ENCODE results near the gene MPV17L2. TPM values are rescaled to one million over a fixed set of nuclear protein-coding genes. Genes with fewer than 3 reads are reported as not detected.

Gene MPV17L2
- total RNA-seq, 1 experiment from 2014 or later = 13.3 TPM

DNA sequence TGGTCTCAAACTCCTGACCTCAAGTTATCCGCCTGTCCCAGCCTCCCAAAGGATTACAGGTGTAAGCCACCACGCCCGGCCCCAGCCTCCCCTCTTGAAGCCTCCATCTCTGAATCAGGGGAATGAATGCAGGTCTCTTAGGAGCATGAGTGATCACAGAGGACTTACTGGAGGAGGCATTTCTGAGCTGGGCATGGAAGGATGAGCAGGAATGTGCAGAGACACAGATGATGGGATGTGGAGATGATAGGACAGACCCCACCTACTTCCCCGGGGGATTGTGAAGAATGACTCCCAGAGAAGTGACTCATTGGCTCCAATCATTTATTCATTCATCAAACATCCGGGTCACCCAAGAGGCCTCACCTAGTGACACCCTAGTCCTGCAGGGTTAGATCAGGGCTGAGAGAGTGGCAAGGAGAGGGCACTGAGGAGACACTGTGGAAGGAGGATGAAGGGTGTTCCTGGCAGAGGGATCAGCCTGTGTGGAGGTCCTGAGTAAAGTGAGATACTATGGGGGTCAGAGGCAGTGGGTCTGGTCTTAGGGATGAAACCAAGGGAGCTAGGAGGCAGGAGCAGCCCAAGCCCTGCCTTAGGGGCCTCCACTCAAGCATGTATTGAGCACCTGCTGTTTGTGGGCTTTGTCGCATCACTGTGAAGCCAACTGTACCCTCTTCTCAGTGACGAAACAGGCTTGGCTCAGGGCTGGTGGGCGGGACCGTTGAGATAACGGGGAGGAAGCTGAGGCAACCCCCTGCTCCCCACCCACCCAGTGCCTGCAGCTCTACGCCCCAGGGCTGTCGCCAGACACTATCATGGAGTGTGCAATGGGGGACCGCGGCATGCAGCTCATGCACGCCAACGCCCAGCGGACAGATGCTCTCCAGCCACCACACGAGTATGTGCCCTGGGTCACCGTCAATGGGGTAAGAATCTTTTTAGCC, 16.4 kb upstream of the MPV17L2 start:
- Histone ChIP-seq H3K4me1 (ENCODE audit: control insufficient read depth, insufficient read depth, low read length) (peaks cover 6% of the 10 kb centered on the region; the same call in 1 of the 2 replicates), H3K4me3 (ENCODE audit: low read depth in 2 of 2, low read length in 2 of 2) (no peak overlapping the region), H3K9me3 (ENCODE audit: control insufficient read depth, insufficient read depth, low read depth, low read length) (no peaks in the 10 kb centered on the region), H3K36me3 (ENCODE audit: control insufficient read depth, insufficient read depth, low read length) (no peaks in the 10 kb centered on the region), H3K27ac (ENCODE audit: low read length) (no peak overlapping the region), H3K27me3 (ENCODE audit: control insufficient read depth, insufficient read depth, low read length) (no peaks in the 10 kb centered on the region)
- TF ChIP-seq TCF7L2 (IDR thresholded peaks at IDR 0.05; ENCODE audit: low read depth, low read length) (no peak), SIN3A (IDR thresholded peaks at IDR 0.05; ENCODE audit: borderline replicate concordance, insufficient read depth, low read depth, low read length) (no peak), CTCF (IDR thresholded peaks at IDR 0.05) (no peak), POLR2AphosphoS5 (IDR thresholded peaks at IDR 0.05; ENCODE audit: low read depth, low read length) (no peak)
- TF ChIP-seq, protein P1, sequence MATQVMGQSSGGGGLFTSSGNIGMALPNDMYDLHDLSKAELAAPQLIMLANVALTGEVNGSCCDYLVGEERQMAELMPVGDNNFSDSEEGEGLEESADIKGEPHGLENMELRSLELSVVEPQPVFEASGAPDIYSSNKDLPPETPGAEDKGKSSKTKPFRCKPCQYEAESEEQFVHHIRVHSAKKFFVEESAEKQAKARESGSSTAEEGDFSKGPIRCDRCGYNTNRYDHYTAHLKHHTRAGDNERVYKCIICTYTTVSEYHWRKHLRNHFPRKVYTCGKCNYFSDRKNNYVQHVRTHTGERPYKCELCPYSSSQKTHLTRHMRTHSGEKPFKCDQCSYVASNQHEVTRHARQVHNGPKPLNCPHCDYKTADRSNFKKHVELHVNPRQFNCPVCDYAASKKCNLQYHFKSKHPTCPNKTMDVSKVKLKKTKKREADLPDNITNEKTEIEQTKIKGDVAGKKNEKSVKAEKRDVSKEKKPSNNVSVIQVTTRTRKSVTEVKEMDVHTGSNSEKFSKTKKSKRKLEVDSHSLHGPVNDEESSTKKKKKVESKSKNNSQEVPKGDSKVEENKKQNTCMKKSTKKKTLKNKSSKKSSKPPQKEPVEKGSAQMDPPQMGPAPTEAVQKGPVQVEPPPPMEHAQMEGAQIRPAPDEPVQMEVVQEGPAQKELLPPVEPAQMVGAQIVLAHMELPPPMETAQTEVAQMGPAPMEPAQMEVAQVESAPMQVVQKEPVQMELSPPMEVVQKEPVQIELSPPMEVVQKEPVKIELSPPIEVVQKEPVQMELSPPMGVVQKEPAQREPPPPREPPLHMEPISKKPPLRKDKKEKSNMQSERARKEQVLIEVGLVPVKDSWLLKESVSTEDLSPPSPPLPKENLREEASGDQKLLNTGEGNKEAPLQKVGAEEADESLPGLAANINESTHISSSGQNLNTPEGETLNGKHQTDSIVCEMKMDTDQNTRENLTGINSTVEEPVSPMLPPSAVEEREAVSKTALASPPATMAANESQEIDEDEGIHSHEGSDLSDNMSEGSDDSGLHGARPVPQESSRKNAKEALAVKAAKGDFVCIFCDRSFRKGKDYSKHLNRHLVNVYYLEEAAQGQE (IDR thresholded peaks at IDR 0.05; ENCODE audit: insufficient read depth in 1 of 2, low read depth in 2 of 2, low read length in 1 of 2) = no peak
- intact Hi-C loops (cut with micrococcal nuclease; ENCODE audit: unreplicated experiment) = no loop called here
- ATAC-seq (no peak), DNase-seq (ENCODE audit: low read depth, low spot score) (no peak)
- ChIA-PET POLR2A (no interaction called here), CTCF (interaction anchor here (0.7 kb wide), 1 partner anchor 37 kb away, joined by 5 read pairs; no protein-coding TSS in a partner anchor)
- in situ Hi-C loops (cut with HindIII; ENCODE audit: low pct_unique_long_range_greater_than_20kb, low sequenced_read_pairs) = no loop called here
- no TSS peak for BruUV-seq (replicated peaks)

GRCh38 chr19:18179957-18180356, 13.1 kb upstream of the MPV17L2 start:
- intact Hi-C loops (cut with micrococcal nuclease; ENCODE audit: unreplicated experiment) = no loop called here
- Histone ChIP-seq H3K4me3 (ENCODE audit: low read depth in 2 of 2, low read length in 2 of 2) (no peak overlapping the region), H3K27me3 (ENCODE audit: control insufficient read depth, insufficient read depth, low read length) (no peaks in the 10 kb centered on the region), H3K36me3 (ENCODE audit: control insufficient read depth, insufficient read depth, low read length) (no peaks in the 10 kb centered on the region), H3K9me3 (ENCODE audit: control insufficient read depth, insufficient read depth, low read depth, low read length) (no peaks in the 10 kb centered on the region), H3K4me1 (ENCODE audit: control insufficient read depth, insufficient read depth, low read length) (no peaks in the 10 kb centered on the region), H3K27ac (ENCODE audit: low read length) (no peak overlapping the region)
- CTCF ChIA-PET = no interaction called here
- POLR2A ChIA-PET = interaction anchor here (0.6 to 0.7 kb wide), 2 partner anchors 13 to 100 kb away, joined by 3 read pairs; partner anchors contain the start of gene MPV17L2
- in situ Hi-C loops (cut with HindIII; ENCODE audit: low pct_unique_long_range_greater_than_20kb, low sequenced_read_pairs) = no loop called here
- ATAC-seq = no peak
- TF ChIP-seq SIN3A (IDR thresholded peaks at IDR 0.05; ENCODE audit: borderline replicate concordance, insufficient read depth, low read depth, low read length) (no peak), TCF7L2 (IDR thresholded peaks at IDR 0.05; ENCODE audit: low read depth, low read length) (no peak), POLR2AphosphoS5 (IDR thresholded peaks at IDR 0.05; ENCODE audit: low read depth, low read length) (no peak), CTCF (IDR thresholded peaks at IDR 0.05) (no peak)
- TF ChIP-seq, protein P1 (IDR thresholded peaks at IDR 0.05; ENCODE audit: insufficient read depth in 1 of 2, low read depth in 2 of 2, low read length in 1 of 2) = no peak
- DNase-seq (ENCODE audit: low read depth, low spot score) = no peak
- no TSS peak for BruUV-seq (replicated peaks)
